HEK293 (cell line): Measurements from ENCODE around the gene GTSF1L.

ENCODE experiments used
- CTCF ChIP-seq: fragments of 450-650 bp; formaldehyde crosslinking; IDR thresholded peaks from 2 replicates; pipeline ENCODE4 v1.5.1; 2016; ENCODE audit warnings: missing biosample characterization, missing genetic modification characterization
- REST ChIP-seq: fragments of 450-650 bp; formaldehyde crosslinking; IDR thresholded peaks from 2 replicates; pipeline ENCODE4 v1.5.1; 2016; ENCODE audit warnings: missing biosample characterization, missing genetic modification characterization
- SP2 ChIP-seq: fragments of 450-650 bp; formaldehyde crosslinking; IDR thresholded peaks from 2 replicates; pipeline ENCODE4 v1.5.1; 2016; ENCODE audit warnings: missing biosample characterization, missing genetic modification characterization
- YY2 ChIP-seq: fragments of 450-650 bp; formaldehyde crosslinking; IDR thresholded peaks from 2 replicates; pipeline ENCODE4 v1.5.1; 2016; ENCODE audit warnings: missing biosample characterization, missing genetic modification characterization
- ZBTB11 ChIP-seq: fragments of 450-650 bp; formaldehyde crosslinking; conservative IDR thresholded peaks from 2 replicates; pipeline ENCODE4 v1.5.1; 2016; ENCODE audit warnings: low read depth, missing biosample characterization, missing genetic modification characterization
- ZBTB26 ChIP-seq: fragments of 450-650 bp; formaldehyde crosslinking; optimal IDR thresholded peaks from 2 replicates; pipeline ENCODE3; 2016; ENCODE audit warnings: missing biosample characterization, mild to moderate bottlenecking, missing genetic modification characterization
- ZNF157 ChIP-seq: fragments of 450-650 bp; formaldehyde crosslinking; IDR thresholded peaks from 2 replicates; pipeline ENCODE4 v1.5.1; 2016; ENCODE audit warnings: missing biosample characterization, missing genetic modification characterization
- ZNF248 ChIP-seq: fragments of 450-650 bp; formaldehyde crosslinking; IDR thresholded peaks from 2 replicates; pipeline ENCODE4 v1.5.1; 2017; ENCODE audit warnings: missing biosample characterization, missing genetic modification characterization
- ZNF274 ChIP-seq, 2 experiments: fragments of 200-500 bp in 1 of 2; fragments of 450-650 bp in 1 of 2; sonication (Bioruptor generic) in 1 of 2; formaldehyde crosslinking in 1 of 2; IDR thresholded peaks; 2 replicates each; pipeline versions ENCODE4 v1.5.1 to v1.6.1; 2014 to 2016; ENCODE audit warnings: borderline replicate concordance in 1 of 2, inconsistent platforms in 1 of 2, low read length in 1 of 2, missing biosample characterization in 1 of 2, missing genetic modification characterization in 1 of 2
- ZNF558 ChIP-seq: fragments of 450-650 bp; formaldehyde crosslinking; IDR thresholded peaks from 2 replicates; pipeline ENCODE4 v1.5.1; 2016; ENCODE audit warnings: missing biosample characterization, missing genetic modification characterization
- ZNF623 ChIP-seq: fragments of 450-650 bp; formaldehyde crosslinking; IDR thresholded peaks from 2 replicates; pipeline ENCODE4 v1.5.1; 2016; ENCODE audit warnings: missing biosample characterization, missing genetic modification characterization

- no peak for TF ChIP-seq ZNF558 (tag by site-specific recombination)
- no peak for TF ChIP-seq ZBTB26 (tag by site-specific recombination)
- TF ChIP-seq REST (tag by site-specific recombination): no peak
- TF ChIP-seq ZBTB11 (tag by site-specific recombination): no peak
- no peak for TF ChIP-seq CTCF (tag by site-specific recombination)
- no peak for TF ChIP-seq SP2 (tag by site-specific recombination)
- no peak for TF ChIP-seq ZNF157 (tag by site-specific recombination)
- TF ChIP-seq ZNF623 (tag by site-specific recombination): no peak
- TF ChIP-seq ZNF274 (IDR thresholded peaks at IDR 0.05; ENCODE audit: low read length): no peak
- TF ChIP-seq ZNF274 (tag by site-specific recombination; IDR thresholded peaks at IDR 0.05; ENCODE audit: borderline replicate concordance): no peak
- TF ChIP-seq ZNF248 (tag by site-specific recombination): no peak
- no peak for TF ChIP-seq YY2 (tag by site-specific recombination)
Observed at GRCh38 chr20:43716123-43716522, 10.7 kb downstream of the GTSF1L start.
